ENCODE measurements around the gene PTPRT. TPM values are rescaled to one million over a fixed set of nuclear protein-coding genes. Genes with fewer than 3 reads are reported as not detected.

Gene PTPRT
- total and polyA plus RNA-seq, 2 experiments from 2014 or later = not detected

GRCh38 chr20:43235998-43236397, 46.3 kb upstream of the PTPRT start:
- no peaks in the 10 kb centered on the region for H3F3A ChIP-seq (replicated peaks; ENCODE audit: low read depth)
- ATAC-seq = no peak
- Mint-ChIP-seq H3K27me3 (ENCODE audit: insufficient read depth, low read depth, poor library complexity) (peaks cover 4% of the 10 kb centered on the region), H3K36me3 (ENCODE audit: low read depth) (peaks cover 29% of the 10 kb centered on the region), H3K4me1 (no peaks in the 10 kb centered on the region), H3K27ac (no peak overlapping the region), H3K4me3 (no peak overlapping the region), H3K9me3 (peaks cover 98% of the 10 kb centered on the region)
- no peak overlapping the region for H3K4me2 ChIP-seq
- TF ChIP-seq ZNF331 (CRISPR knock-in tag; IDR thresholded peaks at IDR 0.05; ENCODE audit: low read depth) (no peak), EZH2 (IDR thresholded peaks at IDR 0.05; ENCODE audit: low read depth, unreplicated experiment) (no peak), POLR2AphosphoS5 (IDR thresholded peaks at IDR 0.05; ENCODE audit: low read depth) (no peak), EZH2phosphoT487 (IDR thresholded peaks at IDR 0.05; ENCODE audit: unreplicated experiment) (no peak), STAT1 (IDR thresholded peaks at IDR 0.05; ENCODE audit: unreplicated experiment) (no peak)
- TF ChIP-seq, protein P1, sequence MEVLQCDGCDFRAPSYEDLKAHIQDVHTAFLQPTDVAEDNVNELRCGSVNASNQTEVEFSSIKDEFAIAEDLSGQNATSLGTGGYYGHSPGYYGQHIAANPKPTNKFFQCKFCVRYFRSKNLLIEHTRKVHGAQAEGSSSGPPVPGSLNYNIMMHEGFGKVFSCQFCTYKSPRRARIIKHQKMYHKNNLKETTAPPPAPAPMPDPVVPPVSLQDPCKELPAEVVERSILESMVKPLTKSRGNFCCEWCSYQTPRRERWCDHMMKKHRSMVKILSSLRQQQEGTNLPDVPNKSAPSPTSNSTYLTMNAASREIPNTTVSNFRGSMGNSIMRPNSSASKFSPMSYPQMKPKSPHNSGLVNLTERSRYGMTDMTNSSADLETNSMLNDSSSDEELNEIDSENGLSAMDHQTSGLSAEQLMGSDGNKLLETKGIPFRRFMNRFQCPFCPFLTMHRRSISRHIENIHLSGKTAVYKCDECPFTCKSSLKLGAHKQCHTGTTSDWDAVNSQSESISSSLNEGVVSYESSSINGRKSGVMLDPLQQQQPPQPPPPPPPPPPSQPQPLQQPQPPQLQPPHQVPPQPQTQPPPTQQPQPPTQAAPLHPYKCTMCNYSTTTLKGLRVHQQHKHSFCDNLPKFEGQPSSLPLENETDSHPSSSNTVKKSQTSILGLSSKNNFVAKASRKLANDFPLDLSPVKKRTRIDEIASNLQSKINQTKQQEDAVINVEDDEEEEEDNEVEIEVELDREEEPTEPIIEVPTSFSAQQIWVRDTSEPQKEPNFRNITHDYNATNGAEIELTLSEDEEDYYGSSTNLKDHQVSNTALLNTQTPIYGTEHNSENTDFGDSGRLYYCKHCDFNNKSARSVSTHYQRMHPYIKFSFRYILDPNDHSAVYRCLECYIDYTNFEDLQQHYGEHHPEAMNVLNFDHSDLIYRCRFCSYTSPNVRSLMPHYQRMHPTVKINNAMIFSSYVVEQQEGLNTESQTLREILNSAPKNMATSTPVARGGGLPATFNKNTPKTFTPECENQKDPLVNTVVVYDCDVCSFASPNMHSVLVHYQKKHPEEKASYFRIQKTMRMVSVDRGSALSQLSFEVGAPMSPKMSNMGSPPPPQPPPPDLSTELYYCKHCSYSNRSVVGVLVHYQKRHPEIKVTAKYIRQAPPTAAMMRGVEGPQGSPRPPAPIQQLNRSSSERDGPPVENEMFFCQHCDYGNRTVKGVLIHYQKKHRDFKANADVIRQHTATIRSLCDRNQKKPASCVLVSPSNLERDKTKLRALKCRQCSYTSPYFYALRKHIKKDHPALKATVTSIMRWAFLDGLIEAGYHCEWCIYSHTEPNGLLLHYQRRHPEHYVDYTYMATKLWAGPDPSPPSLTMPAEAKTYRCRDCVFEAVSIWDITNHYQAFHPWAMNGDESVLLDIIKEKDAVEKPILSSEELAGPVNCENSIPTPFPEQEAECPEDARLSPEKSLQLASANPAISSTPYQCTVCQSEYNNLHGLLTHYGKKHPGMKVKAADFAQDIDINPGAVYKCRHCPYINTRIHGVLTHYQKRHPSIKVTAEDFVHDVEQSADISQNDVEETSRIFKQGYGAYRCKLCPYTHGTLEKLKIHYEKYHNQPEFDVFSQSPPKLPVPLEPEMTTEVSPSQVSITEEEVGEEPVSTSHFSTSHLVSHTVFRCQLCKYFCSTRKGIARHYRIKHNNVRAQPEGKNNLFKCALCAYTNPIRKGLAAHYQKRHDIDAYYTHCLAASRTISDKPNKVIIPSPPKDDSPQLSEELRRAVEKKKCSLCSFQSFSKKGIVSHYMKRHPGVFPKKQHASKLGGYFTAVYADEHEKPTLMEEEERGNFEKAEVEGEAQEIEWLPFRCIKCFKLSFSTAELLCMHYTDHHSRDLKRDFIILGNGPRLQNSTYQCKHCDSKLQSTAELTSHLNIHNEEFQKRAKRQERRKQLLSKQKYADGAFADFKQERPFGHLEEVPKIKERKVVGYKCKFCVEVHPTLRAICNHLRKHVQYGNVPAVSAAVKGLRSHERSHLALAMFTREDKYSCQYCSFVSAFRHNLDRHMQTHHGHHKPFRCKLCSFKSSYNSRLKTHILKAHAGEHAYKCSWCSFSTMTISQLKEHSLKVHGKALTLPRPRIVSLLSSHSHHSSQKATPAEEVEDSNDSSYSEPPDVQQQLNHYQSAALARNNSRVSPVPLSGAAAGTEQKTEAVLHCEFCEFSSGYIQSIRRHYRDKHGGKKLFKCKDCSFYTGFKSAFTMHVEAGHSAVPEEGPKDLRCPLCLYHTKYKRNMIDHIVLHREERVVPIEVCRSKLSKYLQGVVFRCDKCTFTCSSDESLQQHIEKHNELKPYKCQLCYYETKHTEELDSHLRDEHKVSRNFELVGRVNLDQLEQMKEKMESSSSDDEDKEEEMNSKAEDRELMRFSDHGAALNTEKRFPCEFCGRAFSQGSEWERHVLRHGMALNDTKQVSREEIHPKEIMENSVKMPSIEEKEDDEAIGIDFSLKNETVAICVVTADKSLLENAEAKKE (CRISPR knock-in tag; IDR thresholded peaks at IDR 0.05) = no peak
- TF ChIP-seq, protein P2, sequence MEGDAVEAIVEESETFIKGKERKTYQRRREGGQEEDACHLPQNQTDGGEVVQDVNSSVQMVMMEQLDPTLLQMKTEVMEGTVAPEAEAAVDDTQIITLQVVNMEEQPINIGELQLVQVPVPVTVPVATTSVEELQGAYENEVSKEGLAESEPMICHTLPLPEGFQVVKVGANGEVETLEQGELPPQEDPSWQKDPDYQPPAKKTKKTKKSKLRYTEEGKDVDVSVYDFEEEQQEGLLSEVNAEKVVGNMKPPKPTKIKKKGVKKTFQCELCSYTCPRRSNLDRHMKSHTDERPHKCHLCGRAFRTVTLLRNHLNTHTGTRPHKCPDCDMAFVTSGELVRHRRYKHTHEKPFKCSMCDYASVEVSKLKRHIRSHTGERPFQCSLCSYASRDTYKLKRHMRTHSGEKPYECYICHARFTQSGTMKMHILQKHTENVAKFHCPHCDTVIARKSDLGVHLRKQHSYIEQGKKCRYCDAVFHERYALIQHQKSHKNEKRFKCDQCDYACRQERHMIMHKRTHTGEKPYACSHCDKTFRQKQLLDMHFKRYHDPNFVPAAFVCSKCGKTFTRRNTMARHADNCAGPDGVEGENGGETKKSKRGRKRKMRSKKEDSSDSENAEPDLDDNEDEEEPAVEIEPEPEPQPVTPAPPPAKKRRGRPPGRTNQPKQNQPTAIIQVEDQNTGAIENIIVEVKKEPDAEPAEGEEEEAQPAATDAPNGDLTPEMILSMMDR (conservative IDR thresholded peaks at IDR 0.05; ENCODE audit: low read depth in 2 of 2) = no peak
- H3K79me2 ChIP-seq (replicated peaks; ENCODE audit: insufficient read depth) = no peaks in the 10 kb centered on the region
- no peaks in the 10 kb centered on the region for H4K20me1 ChIP-seq (replicated peaks; ENCODE audit: insufficient read depth)
- no peak overlapping the region for H3K4me3 ChIP-seq
- no peaks in the 10 kb centered on the region for H3K4me1 ChIP-seq (ENCODE audit: insufficient read depth)
- H3K36me3 ChIP-seq (ENCODE audit: insufficient read depth) = no peaks in the 10 kb centered on the region
- no peaks in the 10 kb centered on the region for H3K27me3 ChIP-seq (ENCODE audit: insufficient read depth)
- H3K9me2 ChIP-seq (ENCODE audit: insufficient read depth) = no peaks in the 10 kb centered on the region
- H2AFZ ChIP-seq = no peak overlapping the region
- DNase-seq (ENCODE audit: low spot score) = no peak
- H3K27ac ChIP-seq (ENCODE audit: low read depth) = no peak overlapping the region
